Stimulated activated CD4-positive, alpha-beta T cell treated with anti-CD3 and anti-CD28 coated beads, Interleukin-4, amount 100 ng/mL, for 48 hours (primary cell): ENCODE measurements around the gene SOD3.

ENCODE experiments used
- DNase-seq, 2 donors: peaks; one replicate each; pipeline ENCODE4 v3.0.0-alpha.2; 2020; ENCODE audit warnings: low read depth in 2 of 2

Gene SOD3

GRCh38 chr4:24801136-24801855 is 5.9 kb downstream of the SOD3 start:
- DNase-seq: no peak

GRCh38 chr4:24802648-24803047 is 7.3 kb downstream of the SOD3 start:
- no peak for DNase-seq

- DNase-seq: no peak
Measured at GRCh38 chr4:24805067-24805466, 9.7 kb downstream of the SOD3 start.

GRCh38 chr4:24805566-24805965 is 10.2 kb downstream of the SOD3 start:
- DNase-seq: no peak

- no peak for DNase-seq
Measured at GRCh38 chr4:24806206-24806990, 11.0 kb downstream of the SOD3 start.

GRCh38 chr4:24807611-24808010 is 12.2 kb downstream of the SOD3 start:
- no peak for DNase-seq

GRCh38 chr4:24808261-24808660 is 12.9 kb downstream of the SOD3 start:
- no peak for DNase-seq

GRCh38 chr4:24808955-24809354 is 13.6 kb downstream of the SOD3 start:
- no peak for DNase-seq

GRCh38 chr4:24809376-24809775 is 14.0 kb downstream of the SOD3 start:
- no peak for DNase-seq

- DNase-seq: no peak
Measured at GRCh38 chr4:24809815-24810405, 14.5 kb downstream of the SOD3 start.

- DNase-seq: no peak
Measured at GRCh38 chr4:24810871-24811631, 15.7 kb downstream of the SOD3 start.

- DNase-seq: no peak
Measured at GRCh38 chr4:24813732-24814131, 18.4 kb downstream of the SOD3 start.

- DNase-seq: no peak
Measured at GRCh38 chr4:24816797-24817196, 21.4 kb downstream of the SOD3 start.

GRCh38 chr4:24820541-24820940 is 25.2 kb downstream of the SOD3 start:
- no peak for DNase-seq

GRCh38 chr4:24824720-24825119 is 29.3 kb downstream of the SOD3 start:
- DNase-seq: no peak

GRCh38 chr4:24831637-24832036 is 36.3 kb downstream of the SOD3 start:
- DNase-seq: no peak

- no peak for DNase-seq
Measured at GRCh38 chr4:24835696-24836095, 40.3 kb downstream of the SOD3 start.

- no peak for DNase-seq
Measured at GRCh38 chr4:24836661-24837242, 41.4 kb downstream of the SOD3 start.

- DNase-seq: no peak
Measured at GRCh38 chr4:24837336-24837735, 42.0 kb downstream of the SOD3 start.

GRCh38 chr4:24837781-24838180 is 42.4 kb downstream of the SOD3 start:
- DNase-seq: no peak

- DNase-seq: no peak
Measured at GRCh38 chr4:24840362-24840761, 45.0 kb downstream of the SOD3 start.
